Superior temporal gyrus (tissue), 1 donor: ENCODE data around the gene SV2C.
"Not testable (repeated sequence)": the region's sequence is repeated elsewhere in the genome, so short reads cannot be mapped to it uniquely, and the experiment has no call there.

Source experiments
- DNase-seq: peaks from one replicate; pipeline ENCODE4 v3.0.0-alpha.2; 2016; ENCODE audit errors: extremely low spot score

Gene SV2C

DNA sequence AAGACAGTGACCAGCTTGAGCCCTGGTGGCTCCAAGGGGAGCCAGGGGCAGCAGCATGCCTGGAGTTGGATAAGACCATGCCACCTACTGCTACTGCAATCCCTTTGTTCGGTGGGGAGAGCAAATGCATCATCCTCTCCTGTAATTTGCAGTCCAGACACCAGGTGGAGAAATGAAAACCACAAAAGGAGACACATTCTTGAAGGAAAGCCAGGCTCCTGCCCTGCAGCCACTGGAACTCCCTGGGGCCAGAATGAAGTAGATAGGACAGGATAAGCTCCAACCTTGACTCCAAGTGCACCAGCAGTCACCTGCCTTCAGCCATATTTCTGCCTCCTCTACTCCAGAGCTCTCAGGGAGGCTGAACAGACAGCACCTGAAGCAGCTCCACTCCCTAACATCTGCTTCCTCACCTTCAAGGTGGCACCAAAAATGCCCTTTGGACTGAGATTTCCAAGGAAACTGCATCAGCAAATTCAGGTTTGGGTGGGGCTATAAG, 254.8 kb downstream of the SV2C start:
- DNase-seq = no peak

DNA sequence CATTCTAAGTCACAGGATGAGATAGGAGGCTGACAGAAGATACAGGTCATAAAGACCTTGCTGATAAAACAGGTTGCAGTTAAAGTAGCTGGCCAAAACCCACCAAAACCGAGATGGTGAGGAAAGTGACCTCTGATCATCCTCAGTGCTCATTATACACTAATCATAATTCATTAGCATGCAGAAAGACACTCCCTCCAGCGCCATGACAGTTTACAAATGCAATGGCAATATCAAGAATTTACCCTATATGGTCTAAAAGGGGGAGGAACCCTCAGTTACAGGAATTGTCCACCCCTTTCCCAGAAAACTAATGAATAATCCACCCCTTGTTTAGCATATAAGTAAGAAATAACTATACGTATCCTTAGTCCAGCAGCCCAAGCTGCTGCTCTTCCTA, 256.7 kb downstream of the SV2C start:
- no peak for DNase-seq

DNA sequence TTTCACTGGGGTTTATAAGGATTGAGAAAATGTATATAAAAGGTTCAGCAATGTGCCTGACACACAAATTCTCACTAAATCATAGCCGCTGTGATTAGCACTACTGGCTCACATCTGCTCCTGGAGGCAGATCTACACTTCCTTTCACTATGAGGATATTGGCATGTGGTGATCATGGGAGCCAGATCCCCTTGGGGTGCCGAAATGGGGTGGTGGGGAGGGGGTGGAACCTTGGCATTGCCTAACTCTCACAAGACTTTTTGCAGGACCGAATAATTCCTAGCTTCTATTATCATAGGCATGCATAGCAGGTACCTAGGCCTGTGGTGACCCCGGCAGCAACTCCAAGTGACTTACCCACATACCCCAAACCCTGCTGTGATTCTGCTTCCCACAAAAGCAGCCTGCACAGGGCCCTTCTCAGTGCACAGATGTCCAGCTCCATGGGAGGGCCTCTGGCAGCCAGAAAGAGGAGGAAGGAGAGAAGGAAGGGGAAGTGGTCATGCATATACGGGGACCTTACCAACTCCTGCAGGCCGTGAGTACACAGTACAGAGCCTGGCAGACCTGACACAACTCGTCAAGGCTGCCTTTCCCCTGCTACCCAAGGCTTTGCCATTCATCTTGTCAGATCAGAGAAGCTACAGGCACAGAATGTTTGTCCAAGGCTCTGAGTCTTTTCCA, 258.6 kb downstream of the SV2C start:
- DNase-seq = no peak

DNA sequence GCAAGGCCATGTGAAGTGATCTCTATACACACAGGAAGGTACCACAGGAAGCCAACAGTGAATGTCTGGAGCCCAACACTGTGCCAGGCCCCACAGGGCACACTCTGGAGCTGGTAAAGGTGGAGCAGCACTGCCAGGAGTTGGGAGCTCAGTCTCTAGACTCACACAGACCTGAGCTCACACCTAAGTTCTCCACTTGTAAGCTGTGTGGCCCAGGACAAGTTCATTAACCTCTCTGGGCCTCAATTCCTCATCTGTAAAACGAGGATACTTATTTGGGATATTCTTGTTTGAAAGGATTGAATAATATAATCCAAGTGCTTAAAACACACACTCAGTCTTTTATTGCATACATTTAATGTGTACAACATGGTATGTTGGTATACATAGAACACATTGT, 259.3 kb downstream of the SV2C start:
- DNase-seq = no peak

DNA sequence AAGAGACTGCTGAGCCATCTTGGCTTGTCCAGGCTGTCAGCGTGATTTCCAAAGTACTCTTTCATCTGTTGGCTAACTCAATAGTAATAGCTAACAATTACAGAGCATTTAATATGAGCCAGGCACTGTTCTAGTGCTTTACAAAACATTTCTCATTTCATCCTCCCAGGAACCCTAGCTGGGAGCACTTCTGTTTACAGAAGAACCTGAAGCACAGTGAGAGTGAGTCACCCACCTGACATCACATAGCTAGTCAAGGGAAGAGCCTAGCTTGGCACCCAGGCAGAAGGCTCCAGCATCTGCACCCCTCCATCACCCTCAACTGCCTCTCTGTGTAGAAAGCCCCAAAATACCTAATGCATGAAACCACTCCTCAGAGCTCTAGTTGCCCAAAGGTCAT, 262.4 kb downstream of the SV2C start:
- DNase-seq = no peak

DNA sequence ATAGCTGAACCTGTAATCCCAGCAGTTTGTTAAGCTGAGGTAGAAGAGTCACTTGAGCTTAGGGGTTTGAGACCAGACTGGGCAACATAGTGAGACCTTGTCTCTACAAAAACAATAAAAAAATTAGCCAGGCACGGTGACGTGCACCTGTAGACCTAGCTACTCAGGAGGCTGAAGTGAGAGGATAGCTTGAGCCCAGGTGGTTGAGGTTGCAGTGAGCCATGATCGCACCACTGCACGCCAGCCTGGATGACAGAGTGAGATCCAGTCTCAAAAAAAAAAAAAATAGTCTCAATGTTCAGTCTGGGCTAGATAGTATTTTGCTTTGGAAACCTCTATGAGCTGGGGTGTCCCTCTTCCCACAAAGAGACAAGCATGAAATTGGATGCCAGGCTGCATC, 268.0 kb downstream of the SV2C start:
- DNase-seq = no peak

DNA sequence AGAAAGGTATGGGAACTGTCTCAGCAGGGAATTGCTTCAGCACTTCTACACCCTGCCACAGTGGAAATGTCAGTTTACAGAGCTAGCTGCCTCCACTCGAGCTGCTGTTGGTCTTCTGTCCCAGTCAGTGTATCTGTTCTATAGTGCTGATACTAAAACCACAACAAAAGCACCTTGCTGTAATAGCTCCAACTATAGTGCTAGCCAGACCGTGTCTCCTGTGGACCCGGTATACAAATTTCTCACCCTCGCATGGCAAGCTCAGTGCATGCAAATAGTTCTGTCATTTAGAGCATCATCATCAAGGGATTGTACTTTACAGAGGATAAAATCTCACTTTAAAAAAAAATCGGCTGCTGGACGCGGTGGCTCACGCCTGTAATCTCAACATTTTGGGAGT, 268.4 kb downstream of the SV2C start:
- no peak for DNase-seq

DNA sequence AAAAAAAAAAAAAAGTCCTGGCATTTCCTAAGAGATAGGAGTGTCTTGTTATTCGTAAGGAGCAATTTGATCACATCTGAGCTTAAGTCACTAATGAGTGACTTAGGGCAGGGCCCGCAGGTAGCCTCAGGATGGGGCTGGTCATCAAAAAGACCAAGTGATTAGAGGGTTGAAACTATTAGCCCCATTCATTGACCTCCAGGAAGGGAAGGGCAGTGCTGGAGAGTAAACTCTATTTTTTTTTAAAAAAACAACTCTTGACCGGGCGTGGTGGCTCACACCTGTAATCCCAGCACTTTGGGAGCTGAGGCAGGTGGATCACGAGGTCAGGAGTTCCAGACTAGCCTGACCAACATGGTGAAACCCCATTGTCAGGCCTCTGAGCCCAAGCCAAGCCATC, 273.7 kb downstream of the SV2C start:
- DNase-seq = no peak

DNA sequence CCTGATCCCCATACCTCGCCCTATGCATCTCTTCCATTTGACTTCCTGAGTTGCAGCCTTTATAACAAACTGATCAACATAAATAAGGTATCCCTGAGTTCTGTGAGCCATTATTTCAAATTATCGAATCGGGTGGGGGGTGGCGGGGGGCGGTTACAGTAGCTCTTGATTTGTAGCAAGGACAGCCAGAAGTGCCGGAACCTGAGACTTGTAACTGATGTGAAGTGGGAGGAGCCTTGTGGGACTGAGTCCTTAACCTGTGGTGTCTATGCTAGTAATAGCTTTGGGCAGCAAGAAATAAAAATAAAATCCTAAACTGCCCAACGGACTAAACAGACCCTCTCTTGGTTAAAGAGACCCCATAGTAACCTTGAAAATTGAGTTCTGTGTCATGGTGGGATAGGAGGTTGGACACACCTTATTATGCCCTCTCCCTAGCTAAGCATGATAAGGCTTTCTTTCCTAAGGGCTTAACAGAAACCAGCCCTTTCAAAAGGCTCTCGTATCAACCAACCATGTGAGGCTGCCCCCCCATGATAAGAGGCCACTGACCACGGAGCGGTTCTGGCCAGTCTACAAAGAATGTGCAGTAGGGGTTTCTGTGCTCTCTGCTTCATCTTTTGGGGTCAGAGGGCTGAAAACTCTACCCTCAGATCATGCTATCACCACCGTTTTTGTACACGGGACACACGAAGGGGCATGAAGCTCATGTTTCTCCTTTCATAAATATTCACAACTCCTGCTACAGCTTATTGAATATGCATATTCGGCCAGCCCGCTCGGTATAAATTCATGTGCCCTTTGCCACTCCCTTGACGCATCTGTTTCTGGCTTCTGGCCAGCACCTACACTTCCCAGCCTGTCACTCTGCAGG, 280.4 kb downstream of the SV2C start:
- no peak for DNase-seq

DNA sequence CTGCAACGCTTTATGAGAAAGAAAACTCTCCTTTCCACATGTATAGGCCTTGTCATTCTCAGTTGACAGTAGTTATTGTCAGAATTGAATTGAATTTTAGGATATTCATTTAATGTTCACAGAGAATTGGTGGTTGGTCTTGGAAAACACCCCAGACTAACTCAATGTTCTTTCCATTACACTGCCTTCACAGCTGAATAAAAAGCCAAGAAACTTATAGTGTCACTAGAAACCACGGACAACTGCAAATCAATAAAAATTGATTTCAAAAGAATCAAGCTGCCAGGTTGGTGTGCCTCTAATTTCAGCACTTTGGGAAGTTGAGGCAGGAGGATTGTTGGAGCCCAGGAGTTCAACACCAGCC, 281.0 kb downstream of the SV2C start:
- no peak for DNase-seq

DNA sequence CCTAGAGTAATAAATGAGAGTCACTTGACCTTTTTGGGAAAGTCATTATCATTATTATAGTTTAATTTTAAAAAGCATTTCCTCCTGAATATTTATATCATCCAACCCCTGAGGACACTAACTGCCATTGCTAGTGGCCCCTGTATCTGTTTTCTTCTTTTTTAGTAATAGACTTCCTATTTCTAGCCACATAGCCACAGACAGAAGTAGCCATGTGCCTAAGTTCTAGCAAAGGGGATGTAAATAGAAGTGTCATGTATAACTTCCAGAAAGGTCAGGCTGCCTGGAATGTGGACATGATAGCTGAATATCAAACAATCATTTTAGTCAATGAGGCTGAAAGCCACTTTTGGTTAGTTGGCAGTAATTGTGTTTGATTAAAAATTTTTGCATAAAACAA, 282.4 kb downstream of the SV2C start:
- DNase-seq = no peak

DNA sequence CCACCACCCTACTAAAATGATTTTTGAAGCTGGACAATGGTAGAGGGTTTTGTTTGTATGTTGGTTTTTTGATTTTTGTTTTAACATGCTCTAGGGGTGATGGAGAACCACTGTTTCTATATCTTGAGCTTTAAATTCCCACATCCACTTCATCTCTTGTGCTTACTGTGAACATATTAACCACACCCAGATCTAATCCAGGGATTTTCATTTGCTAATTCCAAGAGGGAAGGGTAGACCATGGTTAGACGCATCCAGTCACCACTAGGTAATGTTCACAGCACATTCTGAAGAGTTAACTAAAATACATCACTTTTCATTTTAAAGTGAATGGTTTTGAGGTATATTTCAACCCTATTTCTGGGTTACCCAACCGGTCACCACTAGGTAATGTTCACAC, 283.4 kb downstream of the SV2C start:
- DNase-seq = no peak

DNA sequence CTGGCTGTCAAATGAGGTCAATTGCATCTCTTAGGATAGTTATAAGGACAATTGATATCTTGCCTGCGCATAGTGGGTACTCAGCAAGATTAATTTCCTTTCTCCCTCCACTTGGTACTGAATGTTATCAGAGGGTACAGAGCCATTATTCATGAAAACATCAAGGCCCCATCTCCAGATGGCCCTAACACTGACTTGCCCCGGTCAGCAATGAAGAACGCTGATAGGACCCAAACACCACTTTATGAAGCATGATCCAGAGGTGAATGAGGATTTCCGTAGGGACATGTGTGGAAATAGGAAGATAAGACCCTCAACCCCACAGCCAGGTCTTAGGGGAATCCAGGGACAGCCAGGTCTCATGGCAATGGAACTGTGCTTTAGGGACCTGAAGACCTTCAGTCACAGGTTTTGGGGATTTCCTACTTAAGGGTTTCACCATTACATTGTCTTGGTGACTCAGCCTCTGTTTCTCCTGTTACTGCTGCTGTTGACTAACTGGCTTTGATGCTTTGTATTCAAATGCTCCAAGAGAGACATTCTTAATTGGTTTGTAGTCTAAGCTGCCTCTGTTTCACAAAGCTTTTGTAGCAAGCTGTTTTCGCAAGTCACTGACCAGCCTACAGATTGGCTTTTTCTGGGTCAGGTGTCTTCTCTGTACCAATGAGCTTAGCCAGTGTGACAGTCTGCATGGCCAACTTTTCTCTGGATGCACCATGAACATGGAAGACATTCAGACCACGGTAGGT, 284.6 kb downstream of the SV2C start:
- DNase-seq = no peak

DNA sequence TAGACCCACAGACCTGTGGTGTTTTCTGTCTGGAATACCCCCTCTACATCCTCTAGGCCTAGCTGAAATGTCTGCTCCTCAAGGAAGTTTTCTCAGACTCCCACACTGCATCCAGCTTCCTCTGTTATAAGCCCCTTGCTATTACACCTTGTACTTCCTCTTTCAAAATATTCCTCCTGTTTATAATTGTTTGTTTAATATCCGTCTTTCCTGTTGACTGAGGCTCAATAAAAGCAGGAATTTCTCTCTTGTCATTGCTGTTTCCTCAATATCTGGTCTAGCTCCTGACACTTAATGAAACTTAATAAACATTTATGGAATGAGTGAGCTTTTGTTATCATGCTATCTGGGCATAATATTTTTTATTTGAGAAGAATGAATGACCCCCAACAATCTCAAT, 285.8 kb downstream of the SV2C start:
- no peak for DNase-seq

DNA sequence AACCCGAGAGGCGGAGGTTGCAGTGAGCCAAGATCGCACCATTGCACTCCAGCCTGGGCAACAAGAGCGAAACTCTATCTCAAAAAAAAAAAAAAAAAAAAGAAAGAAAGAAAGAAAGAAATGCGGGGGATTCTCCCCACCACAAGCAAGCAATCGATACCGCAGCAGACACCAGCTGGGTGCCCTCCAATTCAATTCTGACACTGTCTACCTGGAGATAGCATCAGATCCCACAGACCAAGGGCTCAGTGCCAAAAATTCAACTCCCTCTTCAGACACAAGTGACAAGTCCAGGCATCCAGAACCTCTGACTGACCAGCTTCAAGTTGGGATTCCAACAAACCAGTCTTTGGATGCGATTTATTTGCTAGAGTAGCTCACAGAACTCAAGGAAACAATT, 286.5 kb downstream of the SV2C start:
- DNase-seq = not testable (repeated sequence)

DNA sequence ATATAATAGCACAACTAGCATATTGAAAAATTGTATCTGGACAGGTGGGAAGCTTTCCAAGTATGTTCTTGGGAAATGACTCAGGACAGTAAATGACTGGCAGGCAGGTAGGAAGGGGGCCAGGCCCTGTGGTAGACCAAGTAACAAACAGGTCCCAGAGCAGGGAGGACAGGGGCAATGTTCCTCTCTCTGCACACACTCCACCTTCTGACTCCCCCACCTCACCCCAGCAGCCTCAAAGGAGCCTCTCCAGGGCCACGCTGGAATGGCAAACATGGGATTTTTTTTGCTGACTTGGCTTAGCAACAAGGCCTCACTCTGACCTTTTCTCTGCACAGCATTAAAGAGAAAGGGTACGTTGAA, 288.8 kb downstream of the SV2C start:
- no peak for DNase-seq

DNA sequence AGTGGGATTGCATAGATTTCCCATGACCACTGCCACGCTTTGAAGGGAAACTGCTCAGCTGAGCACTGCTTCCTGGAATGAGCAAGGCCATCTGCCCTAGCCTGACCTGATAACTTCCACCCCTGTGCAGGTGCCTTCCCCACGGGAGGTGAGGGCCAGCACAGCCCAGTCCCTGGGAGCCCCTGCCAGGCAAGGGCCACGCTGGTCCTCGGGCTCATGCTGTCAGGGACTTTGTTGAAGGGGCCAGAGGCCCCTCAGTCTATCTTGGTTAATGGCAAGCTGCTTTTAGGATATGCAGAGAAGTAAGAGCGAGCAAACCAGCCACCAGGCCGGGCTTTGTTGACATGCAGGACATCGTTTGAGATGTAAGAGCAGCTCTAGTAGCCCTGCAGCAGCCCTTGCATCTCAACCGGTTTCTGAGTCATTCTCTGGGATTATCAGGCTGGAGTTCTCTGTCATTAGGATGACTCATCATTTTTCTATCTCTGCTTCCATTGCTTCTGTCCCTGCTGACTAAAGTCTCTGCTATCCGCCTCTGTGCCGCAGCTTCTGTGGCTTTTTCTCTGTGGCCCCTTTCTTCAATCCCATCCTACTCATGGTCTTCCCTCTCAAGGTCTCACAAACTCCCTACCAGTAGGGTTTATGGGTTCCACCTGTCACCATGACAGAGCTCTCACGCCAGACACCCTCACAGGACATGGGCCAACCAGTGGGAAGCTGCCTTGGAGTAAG, 289.3 kb downstream of the SV2C start:
- DNase-seq = no peak

DNA sequence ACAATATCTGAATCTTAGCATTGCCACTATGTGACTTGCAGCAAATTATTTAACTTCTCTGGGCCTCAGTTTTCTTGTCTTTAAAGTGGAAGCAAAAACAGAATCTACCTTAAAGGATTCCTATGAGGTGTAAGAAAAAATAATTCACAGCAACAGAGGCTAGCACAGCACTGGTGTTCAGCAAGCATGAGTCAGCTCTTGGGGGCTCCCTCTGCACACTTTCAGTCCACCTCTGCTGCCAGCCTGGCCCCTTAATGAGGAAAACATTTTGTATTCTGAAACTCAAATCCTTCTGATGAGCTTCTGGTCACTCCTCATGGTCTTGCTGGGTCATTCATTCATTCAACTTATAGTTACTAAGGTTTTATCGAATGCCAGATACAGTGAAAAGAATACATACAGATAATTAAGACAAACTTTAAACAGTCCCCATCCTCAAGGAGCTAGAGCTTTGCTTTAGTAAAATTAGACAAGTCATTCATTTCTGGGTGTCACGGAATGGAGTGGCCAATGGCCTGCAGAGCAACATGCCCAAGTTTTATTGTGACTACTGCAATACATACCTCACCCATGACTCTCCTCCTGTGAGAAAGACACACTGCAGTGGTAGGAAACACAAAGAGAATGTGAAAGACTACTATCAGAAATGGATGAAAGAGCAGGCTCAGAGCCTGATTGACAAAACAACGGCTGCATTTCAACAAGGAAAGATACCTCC, 293.1 kb downstream of the SV2C start:
- no peak for DNase-seq

DNA sequence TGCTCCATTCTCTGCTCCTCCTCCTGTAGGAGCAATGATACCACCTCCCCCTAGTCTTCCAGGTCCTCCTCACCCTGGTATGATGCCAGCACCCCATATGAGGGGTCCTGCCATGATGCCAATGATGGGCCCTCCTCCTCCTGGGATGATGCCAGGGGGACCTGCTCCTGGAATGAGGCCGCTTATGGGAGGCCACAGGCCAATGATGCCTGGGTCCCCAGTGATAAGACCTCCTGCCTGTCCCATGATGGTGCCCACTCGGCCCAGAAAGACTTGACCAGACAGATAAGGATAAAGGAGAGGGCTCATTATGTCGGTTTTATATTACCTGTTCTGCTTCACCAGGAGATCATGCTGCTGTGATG, 293.7 kb downstream of the SV2C start:
- DNase-seq = no peak

DNA sequence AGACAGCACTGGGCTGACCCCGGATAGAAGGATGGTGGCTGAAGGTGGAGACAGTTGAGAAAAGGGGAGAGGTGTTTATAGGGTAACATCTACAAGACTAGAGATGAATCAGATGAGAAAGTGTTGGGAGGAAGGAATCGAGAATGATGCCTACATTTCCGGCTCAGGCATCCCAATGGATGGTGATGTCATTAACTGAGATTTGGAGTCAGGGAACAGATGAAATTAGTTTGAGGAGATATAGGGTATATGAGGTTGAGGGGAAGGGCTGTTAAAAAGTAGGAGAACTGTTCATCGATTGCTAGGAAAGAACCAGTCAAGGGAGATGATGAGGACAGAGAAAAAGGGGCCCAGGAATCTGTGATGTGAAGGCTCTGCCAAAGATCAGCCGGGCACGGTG, 295.2 kb downstream of the SV2C start:
- DNase-seq = no peak

DNA sequence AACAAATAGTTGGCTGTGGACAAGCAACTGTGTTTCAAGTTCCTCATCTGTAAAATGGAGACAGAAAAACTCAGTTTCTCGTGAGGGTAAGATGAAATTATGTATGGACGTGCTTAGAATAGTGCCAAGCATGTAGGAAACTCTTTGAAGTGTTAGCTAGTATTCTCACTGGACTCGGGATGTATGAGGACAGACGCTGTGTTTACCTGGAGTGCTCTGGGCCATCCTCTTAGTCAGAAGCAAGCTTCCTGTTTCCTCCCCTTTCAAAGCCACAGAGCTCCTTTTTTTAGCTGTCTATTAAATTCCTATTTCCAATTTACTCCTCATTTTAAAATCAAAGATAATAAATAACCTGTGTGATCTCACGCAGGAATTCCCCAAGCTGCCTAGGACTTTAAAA, 296.1 kb downstream of the SV2C start:
- DNase-seq = no peak
